Fibroblast of the aortic adventitia (primary cell): ENCODE data around the gene PRKN. TPM values are rescaled to one million over a fixed set of nuclear protein-coding genes. Genes with fewer than 3 reads are reported as not detected.

Source experiments
- DNase-seq: peaks from one replicate; pipeline ENCODE4 v3.0.0-alpha.2; 2010; ENCODE audit warnings: low read depth
- H3K4me3 ChIP-seq: 2 replicates; pipeline ENCODE4 v1.5.1; 2011; ENCODE audit warnings: low read depth, mild to moderate bottlenecking, control low read depth, low read length, moderate library complexity
- CTCF ChIP-seq: IDR thresholded peaks from 2 replicates; pipeline ENCODE4 v1.5.1; 2011; ENCODE audit warnings: mild to moderate bottlenecking, low read length, control low read depth, inconsistent platforms; ENCODE audit not compliant: insufficient read depth
- total RNA-seq: library from RNA; depleted of rRNA; stranded (reverse); fragments of >200 nt; gene quantifications from 2 replicates; pipeline ENCODE4 v1.2.3, GENCODE V29; 2012; ENCODE audit warnings: low replicate concordance

Gene PRKN
- total RNA-seq, 1 donor, result 2.0 TPM

GRCh38 chr6:162706232-162706631 is 21.3 kb downstream of the PRKN start:
- TF ChIP-seq CTCF, result no peak
- H3K4me3 ChIP-seq, result no peak overlapping the region
- DNase-seq, result no peak

- DNase-seq, result no peak
- no peak overlapping the region for H3K4me3 ChIP-seq
- TF ChIP-seq CTCF, result no peak
Measured at GRCh38 chr6:162705736-162706135, 21.8 kb downstream of the PRKN start.

- no peak overlapping the region for H3K4me3 ChIP-seq
- no peak for TF ChIP-seq CTCF
- DNase-seq, result no peak
Measured at GRCh38 chr6:162704001-162704400, 23.6 kb downstream of the PRKN start.

GRCh38 chr6:162702446-162702845 is 25.1 kb downstream of the PRKN start:
- DNase-seq, result no peak
- no peak overlapping the region for H3K4me3 ChIP-seq
- no peak for TF ChIP-seq CTCF

- no peak overlapping the region for H3K4me3 ChIP-seq
- no peak for TF ChIP-seq CTCF
- DNase-seq, result no peak
Measured at GRCh38 chr6:162701551-162701950, 26.0 kb downstream of the PRKN start.

- H3K4me3 ChIP-seq, result no peak overlapping the region
- TF ChIP-seq CTCF, result no peak
- DNase-seq, result no peak
Measured at GRCh38 chr6:162700966-162701365, 26.6 kb downstream of the PRKN start.

GRCh38 chr6:162699961-162700360 is 27.6 kb downstream of the PRKN start:
- no peak for DNase-seq

More at GRCh38 chr6:162699961-162700360, 27.6 kb downstream of the PRKN start:
- no peak for TF ChIP-seq CTCF
- H3K4me3 ChIP-seq, result no peak overlapping the region
